K562 (cell line): Measurements from ENCODE around the gene HYOU1. TPM values are rescaled to one million over a fixed set of nuclear protein-coding genes. Genes with fewer than 3 reads are reported as not detected.
A peak's percentile ranks its signal among the peaks of the same experiment; 100 is the strongest.

Source experiments
- ADNP ChIP-seq: fragments of 200-800 bp; sonication (Bioruptor generic); IDR thresholded peaks from 2 replicates; pipeline ENCODE4 v1.6.1; 2016; ENCODE audit warnings: missing genetic modification characterization, missing compliant biosample characterization
- CHCHD3 ChIP-seq: fragments of 250-450 bp; sonication (Bioruptor Pico); IDR thresholded peaks from 2 replicates; pipeline ENCODE4 v2.1.2; 2022; ENCODE audit warnings: mild to moderate bottlenecking
- ETS1 ChIP-seq: conservative IDR thresholded peaks from 2 replicates; pipeline ENCODE4 v1.6.1; 2011; ENCODE audit warnings: low read depth, mild to moderate bottlenecking, low read length; ENCODE audit not compliant: control insufficient read depth
- ETS2 ChIP-seq: IDR thresholded peaks from 2 replicates; pipeline ENCODE4 v1.6.1; 2016; ENCODE audit warnings: borderline replicate concordance, missing genetic modification characterization, mild to moderate bottlenecking, moderate library complexity, missing compliant biosample characterization; ENCODE audit not compliant: poor library complexity, severe bottlenecking
- ILF3 ChIP-seq: fragments of 450-650 bp; IDR thresholded peaks from 2 replicates; pipeline ENCODE4 v1.6.1; 2018; ENCODE audit warnings: antibody characterized with exemption, mild to moderate bottlenecking, moderate library complexity, borderline replicate concordance
- MCM7 ChIP-seq, 2 experiments: fragments of 450-650 bp; IDR thresholded peaks; 2 replicates each; pipeline ENCODE4 v1.6.1; 2016 to 2018
- MTA2 ChIP-seq: fragments of 450-650 bp; IDR thresholded peaks from 2 replicates; pipeline ENCODE4 v1.6.1; 2016; ENCODE audit warnings: low read depth
- NBN ChIP-seq: fragments of 450-650 bp; IDR thresholded peaks from 2 replicates; pipeline ENCODE4 v1.6.1; 2016; ENCODE audit warnings: low read depth, mild to moderate bottlenecking
- NEUROD1 ChIP-seq: fragments of 150-350 bp; IDR thresholded peaks from 2 replicates; pipeline ENCODE4 v1.6.1; 2014; ENCODE audit warnings: borderline replicate concordance, low read length, low read depth; ENCODE audit not compliant: partially characterized antibody
- NFE2L1 ChIP-seq: fragments of 450-650 bp; IDR thresholded peaks from 2 replicates; pipeline ENCODE4 v1.6.1; 2016; ENCODE audit warnings: missing genetic modification characterization, low read depth, mild to moderate bottlenecking, missing compliant biosample characterization, moderate library complexity, borderline replicate concordance
- PTBP1 ChIP-seq: fragments of 200-400 bp; formaldehyde crosslinking; IDR thresholded peaks from 2 replicates; pipeline ENCODE4 v1.6.1; 2017; ENCODE audit warnings: low read depth, low read length
- SMAD1 ChIP-seq: fragments of 150-350 bp; IDR thresholded peaks from 2 replicates; pipeline ENCODE4 v1.6.1; 2014; ENCODE audit warnings: low read length, low read depth; ENCODE audit not compliant: partially characterized antibody
- STAT5A ChIP-seq: IDR thresholded peaks from 2 replicates; pipeline ENCODE4 v1.6.1; 2012; ENCODE audit warnings: low read length, inconsistent platforms, borderline replicate concordance
- TAF9B ChIP-seq: fragments of 450-650 bp; IDR thresholded peaks from 2 replicates; pipeline ENCODE4 v1.6.1; 2018; ENCODE audit warnings: mild to moderate bottlenecking; ENCODE audit not compliant: partially characterized antibody
- TCF7 ChIP-seq: sonication (generic); IDR thresholded peaks from 2 replicates; pipeline ENCODE4 v1.6.1; 2016; ENCODE audit warnings: antibody characterized with exemption, borderline replicate concordance
- ZC3H4 ChIP-seq: sonication (generic); formaldehyde crosslinking; IDR thresholded peaks from 2 replicates; pipeline ENCODE4 v1.9.0; 2021; ENCODE audit warnings: missing genetic modification reagents, borderline replicate concordance
- ZNF175 ChIP-seq: fragments of 200-800 bp; sonication (Bioruptor generic); IDR thresholded peaks from 2 replicates; pipeline ENCODE4 v1.6.1; 2016; ENCODE audit warnings: low read depth, mild to moderate bottlenecking, missing genetic modification characterization, missing compliant biosample characterization
- ZNF224 ChIP-seq: sonication (generic); formaldehyde crosslinking; IDR thresholded peaks from 2 replicates; pipeline ENCODE4 v1.8.0; 2022; ENCODE audit warnings: mild to moderate bottlenecking, missing genetic modification reagents
- ZNF282 ChIP-seq: sonication (generic); formaldehyde crosslinking; IDR thresholded peaks from 2 replicates; pipeline ENCODE4 v1.8.1; 2023; ENCODE audit warnings: missing genetic modification reagents
- ZNF586 ChIP-seq: fragments of 450-650 bp; formaldehyde crosslinking; conservative IDR thresholded peaks from 2 replicates; pipeline ENCODE4 v1.4.0; 2020; ENCODE audit warnings: mild to moderate bottlenecking, moderate library complexity
- polyA plus RNA-seq, 8 experiments: library from polyadenylated mRNA; depleted of rRNA in 4 of 8; stranded (reverse) in 5 of 8; unstranded in 3 of 8; fragments of >200 nt; fragmentation: Nextera tagmentation in 2 of 8; fragmentation: Illumina TruSeq in 1 of 8; extraction: Ambion mirVana in 2 of 8; extraction: Trizol in 1 of 8; gene quantifications; 2 replicates each; pipeline versions ENCODE4 v1.2.1 to v1.2.3, GENCODE V29; 2011 to 2014; ENCODE audit warnings: inconsistent platforms in 1 of 8, missing spikeins in 1 of 8
- total RNA-seq, 7 experiments: library from RNA; depleted of rRNA in 6 of 7; stranded (reverse); fragments of >200 nt in 6 of 7; fragmentation: Illumina TruSeq in 2 of 7; extraction: Trizol in 2 of 7; gene quantifications; 2 replicates each; pipeline versions ENCODE4 v1.2.1 to v1.2.3, GENCODE V29; 2011 to 2021; ENCODE audit warnings: low replicate concordance in 1 of 7
- TF ChIP-seq, protein P1 (sequence below): sonication (generic); formaldehyde crosslinking; IDR thresholded peaks from 2 replicates; pipeline ENCODE4 v1.8.0; 2022; ENCODE audit warnings: mild to moderate bottlenecking, missing genetic modification reagents
- TF ChIP-seq, protein P2 (sequence below), 3 experiments: fragments of 200-800 bp in 1 of 3; fragments of 250-450 bp in 1 of 3; fragments of 450-650 bp in 1 of 3; sonication (Bioruptor Pico) in 1 of 3; sonication (Bioruptor generic) in 1 of 3; formaldehyde crosslinking in 1 of 3; IDR thresholded peaks; 2 replicates each; pipeline versions ENCODE4 v1.6.1 to v1.8.0; 2016 to 2022; ENCODE audit warnings: mild to moderate bottlenecking in 2 of 3, missing genetic modification characterization in 2 of 3, missing compliant biosample characterization in 1 of 3, moderate library complexity in 1 of 3

The HYOU1 gene
- total and polyA plus RNA-seq, 9 of the 15 experiments (the other 6 are each of a cell fraction or from before 2014, with no cell fraction given) = 19.5 to 197 (median 128) TPM

- peak; percentile 67; the same call in 1 of the 2 replicates for TF ChIP-seq ETS1
- TF ChIP-seq MTA2 = no peak
- no peak for TF ChIP-seq ZNF586 (CRISPR knock-in tag)
- TF ChIP-seq ZC3H4 (CRISPR knock-in tag) = no peak; the same call in 1 of the 2 replicates
- TF ChIP-seq STAT5A = no peak
- TF ChIP-seq ILF3 = no peak
- TF ChIP-seq ADNP (tag) = no peak
- TF ChIP-seq ZNF175 = no peak
- no peak for TF ChIP-seq NFE2L1 (tag)
- TF ChIP-seq, protein P1, sequence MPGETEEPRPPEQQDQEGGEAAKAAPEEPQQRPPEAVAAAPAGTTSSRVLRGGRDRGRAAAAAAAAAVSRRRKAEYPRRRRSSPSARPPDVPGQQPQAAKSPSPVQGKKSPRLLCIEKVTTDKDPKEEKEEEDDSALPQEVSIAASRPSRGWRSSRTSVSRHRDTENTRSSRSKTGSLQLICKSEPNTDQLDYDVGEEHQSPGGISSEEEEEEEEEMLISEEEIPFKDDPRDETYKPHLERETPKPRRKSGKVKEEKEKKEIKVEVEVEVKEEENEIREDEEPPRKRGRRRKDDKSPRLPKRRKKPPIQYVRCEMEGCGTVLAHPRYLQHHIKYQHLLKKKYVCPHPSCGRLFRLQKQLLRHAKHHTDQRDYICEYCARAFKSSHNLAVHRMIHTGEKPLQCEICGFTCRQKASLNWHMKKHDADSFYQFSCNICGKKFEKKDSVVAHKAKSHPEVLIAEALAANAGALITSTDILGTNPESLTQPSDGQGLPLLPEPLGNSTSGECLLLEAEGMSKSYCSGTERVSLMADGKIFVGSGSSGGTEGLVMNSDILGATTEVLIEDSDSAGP (CRISPR knock-in tag) = peak; percentile 90
- no peak for TF ChIP-seq PTBP1
- no peak for TF ChIP-seq CHCHD3
- peak; percentile 63 for TF ChIP-seq TAF9B
- TF ChIP-seq, protein P2, sequence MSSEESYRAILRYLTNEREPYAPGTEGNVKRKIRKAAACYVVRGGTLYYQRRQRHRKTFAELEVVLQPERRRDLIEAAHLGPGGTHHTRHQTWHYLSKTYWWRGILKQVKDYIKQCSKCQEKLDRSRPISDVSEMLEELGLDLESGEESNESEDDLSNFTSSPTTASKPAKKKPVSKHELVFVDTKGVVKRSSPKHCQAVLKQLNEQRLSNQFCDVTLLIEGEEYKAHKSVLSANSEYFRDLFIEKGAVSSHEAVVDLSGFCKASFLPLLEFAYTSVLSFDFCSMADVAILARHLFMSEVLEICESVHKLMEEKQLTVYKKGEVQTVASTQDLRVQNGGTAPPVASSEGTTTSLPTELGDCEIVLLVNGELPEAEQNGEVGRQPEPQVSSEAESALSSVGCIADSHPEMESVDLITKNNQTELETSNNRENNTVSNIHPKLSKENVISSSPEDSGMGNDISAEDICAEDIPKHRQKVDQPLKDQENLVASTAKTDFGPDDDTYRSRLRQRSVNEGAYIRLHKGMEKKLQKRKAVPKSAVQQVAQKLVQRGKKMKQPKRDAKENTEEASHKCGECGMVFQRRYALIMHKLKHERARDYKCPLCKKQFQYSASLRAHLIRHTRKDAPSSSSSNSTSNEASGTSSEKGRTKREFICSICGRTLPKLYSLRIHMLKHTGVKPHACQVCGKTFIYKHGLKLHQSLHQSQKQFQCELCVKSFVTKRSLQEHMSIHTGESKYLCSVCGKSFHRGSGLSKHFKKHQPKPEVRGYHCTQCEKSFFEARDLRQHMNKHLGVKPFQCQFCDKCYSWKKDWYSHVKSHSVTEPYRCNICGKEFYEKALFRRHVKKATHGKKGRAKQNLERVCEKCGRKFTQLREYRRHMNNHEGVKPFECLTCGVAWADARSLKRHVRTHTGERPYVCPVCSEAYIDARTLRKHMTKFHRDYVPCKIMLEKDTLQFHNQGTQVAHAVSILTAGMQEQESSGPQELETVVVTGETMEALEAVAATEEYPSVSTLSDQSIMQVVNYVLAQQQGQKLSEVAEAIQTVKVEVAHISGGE (CRISPR knock-in tag; IDR thresholded peaks at IDR 0.05) = peak in 2 of 3 experiments; percentile 52 to 89; a peak in 3 of 6 replicates
- no peak for TF ChIP-seq ZNF282 (CRISPR knock-in tag)
- TF ChIP-seq NEUROD1 = peak; percentile 80
- no peak for TF ChIP-seq MCM7 (IDR thresholded peaks at IDR 0.05)
- TF ChIP-seq NBN = 0 out of 2 replicates have a peak, but pooled peaks have one; percentile 23
- TF ChIP-seq TCF7 = no peak
- no peak for TF ChIP-seq ZNF224
- TF ChIP-seq ETS2 (tag) = no peak
- TF ChIP-seq SMAD1 = no peak
These were observed 27.8 kb upstream of the HYOU1 start, which contains the start of gene HMBS (continued) for GRCh38 chr11:119084663-119085436.
